HG03025 (cell line): ENCODE results near the gene SLCO1B3.
"Not testable (repeated sequence)": the region's sequence is repeated elsewhere in the genome, so short reads cannot be mapped to it uniquely, and the experiment has no call there.

Experiments
- ATAC-seq: cut with Tn5 transposase; IDR thresholded peaks from one replicate; pipeline ENCODE4 v1.9.1; 2021; ENCODE audit warnings: mild to moderate bottlenecking, moderate library complexity; ENCODE audit not compliant: unreplicated experiment, low FRiP score

Gene SLCO1B3

GRCh38 chr12:20810487-20810886 is at the start of gene SLCO1B3:
SLCO1B3 (plus strand) TSS chr12:20810705; CDS start chr12:20815739, 5,034 bp downstream.
- ATAC-seq = no peak

- no peak for ATAC-seq
These were observed 33.1 kb upstream of the SLCO1B3 start for GRCh38 chr12:20777420-20777819.

- ATAC-seq = no peak
These were observed 31.5 kb upstream of the SLCO1B3 start for GRCh38 chr12:20778969-20779368.

- not testable (repeated sequence) for ATAC-seq
These were observed 30.5 kb upstream of the SLCO1B3 start for GRCh38 chr12:20779971-20780370.

GRCh38 chr12:20783796-20784357 is 26.6 kb upstream of the SLCO1B3 start:
- ATAC-seq = not testable (repeated sequence)

GRCh38 chr12:20792971-20793370 is 17.5 kb upstream of the SLCO1B3 start:
- ATAC-seq = no peak

- no peak for ATAC-seq
These were observed 12.0 kb upstream of the SLCO1B3 start for GRCh38 chr12:20798554-20798953.

- ATAC-seq = no peak
These were observed 10.3 kb upstream of the SLCO1B3 start for GRCh38 chr12:20800160-20800559.

GRCh38 chr12:20801035-20801434 is 9.5 kb upstream of the SLCO1B3 start:
- no peak for ATAC-seq

- ATAC-seq = no peak
These were observed 4.6 kb upstream of the SLCO1B3 start for GRCh38 chr12:20805921-20806320.

- no peak for ATAC-seq
These were observed 3.1 kb upstream of the SLCO1B3 start for GRCh38 chr12:20807192-20808080.

- ATAC-seq = no peak
These were observed 2.0 kb upstream of the SLCO1B3 start for GRCh38 chr12:20808521-20808920.

- no peak for ATAC-seq
These were observed 5.1 kb downstream of the SLCO1B3 start for GRCh38 chr12:20815574-20815973.

GRCh38 chr12:20822415-20822814 is 11.9 kb downstream of the SLCO1B3 start:
- no peak for ATAC-seq

- no peak for ATAC-seq
These were observed 12.4 kb downstream of the SLCO1B3 start for GRCh38 chr12:20822925-20823324.

- no peak for ATAC-seq
These were observed 19.4 kb downstream of the SLCO1B3 start for GRCh38 chr12:20829919-20830318.

- no peak for ATAC-seq
These were observed 20.0 kb downstream of the SLCO1B3 start for GRCh38 chr12:20830456-20830855.

- no peak for ATAC-seq
These were observed 22.4 kb downstream of the SLCO1B3 start for GRCh38 chr12:20832911-20833310.

- no peak for ATAC-seq
These were observed 42.1 kb downstream of the SLCO1B3 start for GRCh38 chr12:20852649-20853048.

GRCh38 chr12:20863056-20863455 is 52.6 kb downstream of the SLCO1B3 start:
- no peak for ATAC-seq

- ATAC-seq = no peak
These were observed 55.4 kb downstream of the SLCO1B3 start for GRCh38 chr12:20865873-20866272.

- ATAC-seq = no peak
These were observed 57.8 kb downstream of the SLCO1B3 start for GRCh38 chr12:20868277-20868676.
